K562 (cell line): Measurements from ENCODE around the gene NUAK2. TPM values are rescaled to one million over a fixed set of nuclear protein-coding genes. Genes with fewer than 3 reads are reported as not detected.

Source experiments
- FOXM1 ChIP-seq, 2 experiments: fragments of 450-650 bp in 1 of 2; sonication (generic) in 1 of 2; formaldehyde crosslinking in 1 of 2; IDR thresholded peaks; 2 replicates each; pipeline versions ENCODE4 v1.6.1 to v1.9.0; 2017 to 2022; ENCODE audit warnings: low read depth in 2 of 2, mild to moderate bottlenecking in 2 of 2, missing genetic modification reagents in 1 of 2, moderate library complexity in 1 of 2
- GTF2B ChIP-seq: IDR thresholded peaks from 2 replicates; pipeline ENCODE4 v1.6.1; 2011; ENCODE audit not compliant: insufficient read length; ENCODE audit errors: extremely low read depth
- HDAC1 ChIP-seq, 2 experiments: fragments of 450-650 bp; IDR thresholded peaks; 2 replicates each; pipeline ENCODE4 v1.6.1; 2016 to 2017; ENCODE audit warnings: inconsistent platforms in 1 of 2, mild to moderate bottlenecking in 1 of 2, moderate library complexity in 1 of 2
- HEY1 ChIP-seq: fragments of 250-450 bp; sonication (Bioruptor Pico); IDR thresholded peaks from 2 replicates; pipeline ENCODE4 v1.5.0; 2020; ENCODE audit warnings: mild to moderate bottlenecking, moderate library complexity, borderline replicate concordance
- KLF6 ChIP-seq: fragments of 250-450 bp; sonication (Bioruptor Pico); IDR thresholded peaks from 2 replicates; pipeline ENCODE4 v1.4.0; 2020; ENCODE audit warnings: mild to moderate bottlenecking, moderate library complexity, borderline replicate concordance
- NCOA4 ChIP-seq: fragments of 450-650 bp; IDR thresholded peaks from 2 replicates; pipeline ENCODE4 v1.6.1; 2018; ENCODE audit warnings: mild to moderate bottlenecking; ENCODE audit not compliant: partially characterized antibody
- PHTF2 ChIP-seq: fragments of 250-450 bp; sonication (Bioruptor Pico); IDR thresholded peaks from 2 replicates; pipeline ENCODE4 v1.5.0; 2021; ENCODE audit warnings: mild to moderate bottlenecking
- SP1 ChIP-seq: sonication (generic); formaldehyde crosslinking; IDR thresholded peaks from 2 replicates; pipeline ENCODE4 v1.8.1; 2022; ENCODE audit warnings: mild to moderate bottlenecking, missing genetic modification reagents
- SRSF7 ChIP-seq: fragments of 200-400 bp; formaldehyde crosslinking; optimal IDR thresholded peaks from 2 replicates; pipeline ENCODE3; 2017; ENCODE audit warnings: mild to moderate bottlenecking, low read depth, low read length
- TBP ChIP-seq: optimal IDR thresholded peaks from 2 replicates; pipeline ENCODE3; 2011; ENCODE audit warnings: low read depth, low read length, improper control_type of control experiment
- USF1 ChIP-seq: sonication (generic); formaldehyde crosslinking; IDR thresholded peaks from 2 replicates; pipeline ENCODE4 v1.9.0; 2022; ENCODE audit warnings: mild to moderate bottlenecking, missing genetic modification reagents
- ZBTB49 ChIP-seq: sonication (generic); formaldehyde crosslinking; IDR thresholded peaks from 2 replicates; pipeline ENCODE4 v1.8.0; 2022; ENCODE audit warnings: missing genetic modification reagents, mild to moderate bottlenecking, borderline replicate concordance
- ZNF239 ChIP-seq: fragments of 250-450 bp; sonication (Bioruptor Pico); IDR thresholded peaks from 2 replicates; pipeline ENCODE4 v1.4.0; 2020; ENCODE audit warnings: mild to moderate bottlenecking
- ZNF347 ChIP-seq: fragments of 450-650 bp; formaldehyde crosslinking; IDR thresholded peaks from 2 replicates; pipeline ENCODE4 v1.4.0; 2020; ENCODE audit warnings: low read depth, mild to moderate bottlenecking, moderate library complexity
- ZSCAN29 ChIP-seq: fragments of 450-650 bp; IDR thresholded peaks from 2 replicates; pipeline ENCODE4 v1.6.1; 2017
- ZZZ3 ChIP-seq: fragments of 450-650 bp; IDR thresholded peaks from 2 replicates; pipeline ENCODE4 v1.6.1; 2016; ENCODE audit warnings: antibody characterized with exemption, mild to moderate bottlenecking, moderate library complexity
- polyA plus RNA-seq, 8 experiments: library from polyadenylated mRNA; depleted of rRNA in 4 of 8; stranded (reverse) in 5 of 8; unstranded in 3 of 8; fragments of >200 nt; fragmentation: Nextera tagmentation in 2 of 8; fragmentation: Illumina TruSeq in 1 of 8; extraction: Ambion mirVana in 2 of 8; extraction: Trizol in 1 of 8; gene quantifications; 2 replicates each; pipeline versions ENCODE4 v1.2.1 to v1.2.3, GENCODE V29; 2011 to 2014; ENCODE audit warnings: inconsistent platforms in 1 of 8, missing spikeins in 1 of 8
- total RNA-seq, 7 experiments: library from RNA; depleted of rRNA in 6 of 7; stranded (reverse); fragments of >200 nt in 6 of 7; fragmentation: Illumina TruSeq in 2 of 7; extraction: Trizol in 2 of 7; gene quantifications; 2 replicates each; pipeline versions ENCODE4 v1.2.1 to v1.2.3, GENCODE V29; 2011 to 2021; ENCODE audit warnings: low replicate concordance in 1 of 7
- TF ChIP-seq, protein P1 (sequence below): sonication (generic); formaldehyde crosslinking; IDR thresholded peaks from 2 replicates; pipeline ENCODE4 v1.8.1; 2023; ENCODE audit warnings: mild to moderate bottlenecking, missing genetic modification reagents
- TF ChIP-seq, protein P2 (sequence below): IDR thresholded peaks from 2 replicates; pipeline ENCODE4 v1.6.1; 2016; ENCODE audit warnings: missing genetic modification characterization, missing compliant biosample characterization

NUAK2 gene
- total and polyA plus RNA-seq, 9 of the 15 experiments (the other 6 are each of a cell fraction or from before 2014, with no cell fraction given) = 0.04 to 0.44 (median 0.14) TPM

GRCh38 chr1:205255941-205256780 is 65.4 kb downstream of the NUAK2 start (continued):
- TF ChIP-seq ZZZ3 = no peak
- peak; percentile 91 for TF ChIP-seq HEY1 (CRISPR knock-in tag)
- TF ChIP-seq, protein P1, sequence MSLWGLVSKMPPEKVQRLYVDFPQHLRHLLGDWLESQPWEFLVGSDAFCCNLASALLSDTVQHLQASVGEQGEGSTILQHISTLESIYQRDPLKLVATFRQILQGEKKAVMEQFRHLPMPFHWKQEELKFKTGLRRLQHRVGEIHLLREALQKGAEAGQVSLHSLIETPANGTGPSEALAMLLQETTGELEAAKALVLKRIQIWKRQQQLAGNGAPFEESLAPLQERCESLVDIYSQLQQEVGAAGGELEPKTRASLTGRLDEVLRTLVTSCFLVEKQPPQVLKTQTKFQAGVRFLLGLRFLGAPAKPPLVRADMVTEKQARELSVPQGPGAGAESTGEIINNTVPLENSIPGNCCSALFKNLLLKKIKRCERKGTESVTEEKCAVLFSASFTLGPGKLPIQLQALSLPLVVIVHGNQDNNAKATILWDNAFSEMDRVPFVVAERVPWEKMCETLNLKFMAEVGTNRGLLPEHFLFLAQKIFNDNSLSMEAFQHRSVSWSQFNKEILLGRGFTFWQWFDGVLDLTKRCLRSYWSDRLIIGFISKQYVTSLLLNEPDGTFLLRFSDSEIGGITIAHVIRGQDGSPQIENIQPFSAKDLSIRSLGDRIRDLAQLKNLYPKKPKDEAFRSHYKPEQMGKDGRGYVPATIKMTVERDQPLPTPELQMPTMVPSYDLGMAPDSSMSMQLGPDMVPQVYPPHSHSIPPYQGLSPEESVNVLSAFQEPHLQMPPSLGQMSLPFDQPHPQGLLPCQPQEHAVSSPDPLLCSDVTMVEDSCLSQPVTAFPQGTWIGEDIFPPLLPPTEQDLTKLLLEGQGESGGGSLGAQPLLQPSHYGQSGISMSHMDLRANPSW (CRISPR knock-in tag) = peak; percentile 93; the same call in 1 of the 2 replicates
- TF ChIP-seq NCOA4 = no peak
- TF ChIP-seq ZNF347 (CRISPR knock-in tag) = no peak
- no peak for TF ChIP-seq TBP
- TF ChIP-seq PHTF2 (CRISPR knock-in tag) = no peak
- TF ChIP-seq ZSCAN29 = no peak
- TF ChIP-seq FOXM1 (IDR thresholded peaks at IDR 0.05; ENCODE audit: low read depth) = peak; percentile 82
- no peak for TF ChIP-seq FOXM1 (CRISPR knock-in tag; IDR thresholded peaks at IDR 0.05; ENCODE audit: low read depth)
- peak in 1 of 2 experiments; percentile 76; a peak in 1 of 4 replicates for TF ChIP-seq HDAC1 (IDR thresholded peaks at IDR 0.05)
- TF ChIP-seq GTF2B = no peak
- no peak for TF ChIP-seq ZBTB49 (CRISPR knock-in tag)
- TF ChIP-seq SP1 (CRISPR knock-in tag) = peak; percentile 80
- peak; percentile 23; the same call in 1 of the 2 replicates for TF ChIP-seq KLF6 (CRISPR knock-in tag)
- peak; percentile 47; the same call in 1 of the 2 replicates for TF ChIP-seq ZNF239 (CRISPR knock-in tag)
- TF ChIP-seq SRSF7 = no peak
- TF ChIP-seq USF1 (CRISPR knock-in tag) = no peak
- TF ChIP-seq, protein P2, sequence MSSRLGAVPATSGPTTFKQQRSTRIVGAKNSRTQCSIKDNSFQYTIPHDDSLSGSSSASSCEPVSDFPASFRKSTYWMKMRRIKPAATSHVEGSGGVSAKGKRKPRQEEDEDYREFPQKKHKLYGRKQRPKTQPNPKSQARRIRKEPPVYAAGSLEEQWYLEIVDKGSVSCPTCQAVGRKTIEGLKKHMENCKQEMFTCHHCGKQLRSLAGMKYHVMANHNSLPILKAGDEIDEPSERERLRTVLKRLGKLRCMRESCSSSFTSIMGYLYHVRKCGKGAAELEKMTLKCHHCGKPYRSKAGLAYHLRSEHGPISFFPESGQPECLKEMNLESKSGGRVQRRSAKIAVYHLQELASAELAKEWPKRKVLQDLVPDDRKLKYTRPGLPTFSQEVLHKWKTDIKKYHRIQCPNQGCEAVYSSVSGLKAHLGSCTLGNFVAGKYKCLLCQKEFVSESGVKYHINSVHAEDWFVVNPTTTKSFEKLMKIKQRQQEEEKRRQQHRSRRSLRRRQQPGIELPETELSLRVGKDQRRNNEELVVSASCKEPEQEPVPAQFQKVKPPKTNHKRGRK (tag) = no peak
